Measurements from ENCODE around the gene XXYLT1. TPM values are rescaled to one million over a fixed set of nuclear protein-coding genes. Genes with fewer than 3 reads are reported as not detected.
"Not testable (repeated sequence)": the region's sequence is repeated elsewhere in the genome, so short reads cannot be mapped to it uniquely, and the experiment has no call there.

XXYLT1 gene
- total RNA-seq, 1 donor from 2014 or later: 10.0 TPM

DNA sequence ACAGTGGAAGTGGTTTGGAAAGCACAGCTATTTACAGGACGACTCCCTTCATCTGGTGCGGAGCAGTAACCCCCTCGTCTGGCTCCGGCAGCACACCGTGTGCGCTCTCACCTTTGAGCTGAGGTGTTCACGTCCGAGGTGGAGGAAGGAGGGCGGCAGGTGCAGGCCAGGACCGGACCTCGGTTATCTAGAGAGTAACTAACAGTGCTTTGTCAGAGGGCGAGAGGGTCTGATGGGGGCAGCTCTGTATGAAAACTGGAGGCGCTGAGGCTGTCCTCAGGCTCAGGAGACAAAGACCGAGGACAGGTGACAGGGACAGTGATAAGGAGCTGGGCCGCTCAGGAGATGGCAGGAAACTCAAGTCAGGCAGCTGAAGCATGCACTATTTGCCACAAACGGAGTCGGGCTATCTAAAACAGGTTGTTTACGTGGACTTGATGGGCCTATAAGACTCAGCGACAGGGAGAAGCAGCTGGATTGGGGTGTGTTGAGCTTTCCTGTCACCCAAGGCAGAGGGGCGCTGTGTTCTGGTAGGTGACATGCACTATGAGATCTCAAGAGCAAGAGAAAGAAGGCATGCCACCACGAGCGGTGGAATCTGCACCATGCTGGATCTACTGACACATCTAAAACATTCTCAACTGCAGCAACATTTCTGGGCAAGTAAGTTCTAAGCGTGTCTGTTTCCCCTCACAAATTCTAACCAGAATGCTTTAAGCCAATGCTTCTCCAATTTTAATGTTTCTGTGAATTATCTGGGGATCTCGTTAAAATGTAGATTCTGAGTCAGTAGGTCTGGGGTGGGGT, 155.2 kb downstream of the XXYLT1 start:
- intact Hi-C loops (cut with micrococcal nuclease): no loop called here

DNA sequence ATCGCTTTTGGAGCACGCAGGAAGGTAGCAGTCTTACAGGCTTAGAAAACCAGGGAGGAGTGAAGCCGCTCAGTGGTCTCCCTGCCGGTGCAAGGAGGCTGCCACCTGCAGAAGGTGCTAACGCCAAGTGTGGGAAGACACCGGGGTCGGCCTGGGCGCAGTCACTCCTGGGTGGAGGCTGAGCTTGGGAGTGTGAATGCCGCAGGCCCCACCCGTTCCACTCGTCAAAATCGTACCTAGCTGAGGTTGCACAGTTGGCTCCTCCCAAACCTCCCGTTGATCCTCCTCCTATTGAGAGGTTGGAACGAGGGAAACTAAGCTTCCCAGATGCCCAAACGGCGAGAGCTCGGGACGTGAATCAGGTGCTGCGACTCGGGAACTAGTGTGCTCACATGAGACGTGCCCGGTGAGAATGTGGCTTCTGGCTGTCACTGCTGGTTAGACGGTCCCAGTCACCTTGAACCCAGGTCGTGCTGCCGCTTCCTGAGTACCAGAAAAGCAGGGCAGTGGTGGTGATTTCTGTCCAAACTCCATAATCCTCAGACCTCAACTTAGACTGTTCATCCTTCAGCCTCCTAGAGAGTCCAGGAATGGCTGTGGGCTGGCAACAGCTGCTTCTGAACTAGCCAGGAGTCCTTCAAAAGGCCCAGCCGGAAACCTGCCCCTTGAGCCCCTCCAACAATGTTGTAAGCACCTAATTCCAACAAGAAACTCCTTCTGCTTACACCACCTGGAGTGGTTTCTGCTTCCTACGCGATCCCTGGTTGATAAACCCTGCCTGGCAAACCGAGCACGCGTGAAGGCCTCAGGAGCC, 156.0 kb downstream of the XXYLT1 start:
- intact Hi-C loops (cut with micrococcal nuclease): no loop called here

DNA sequence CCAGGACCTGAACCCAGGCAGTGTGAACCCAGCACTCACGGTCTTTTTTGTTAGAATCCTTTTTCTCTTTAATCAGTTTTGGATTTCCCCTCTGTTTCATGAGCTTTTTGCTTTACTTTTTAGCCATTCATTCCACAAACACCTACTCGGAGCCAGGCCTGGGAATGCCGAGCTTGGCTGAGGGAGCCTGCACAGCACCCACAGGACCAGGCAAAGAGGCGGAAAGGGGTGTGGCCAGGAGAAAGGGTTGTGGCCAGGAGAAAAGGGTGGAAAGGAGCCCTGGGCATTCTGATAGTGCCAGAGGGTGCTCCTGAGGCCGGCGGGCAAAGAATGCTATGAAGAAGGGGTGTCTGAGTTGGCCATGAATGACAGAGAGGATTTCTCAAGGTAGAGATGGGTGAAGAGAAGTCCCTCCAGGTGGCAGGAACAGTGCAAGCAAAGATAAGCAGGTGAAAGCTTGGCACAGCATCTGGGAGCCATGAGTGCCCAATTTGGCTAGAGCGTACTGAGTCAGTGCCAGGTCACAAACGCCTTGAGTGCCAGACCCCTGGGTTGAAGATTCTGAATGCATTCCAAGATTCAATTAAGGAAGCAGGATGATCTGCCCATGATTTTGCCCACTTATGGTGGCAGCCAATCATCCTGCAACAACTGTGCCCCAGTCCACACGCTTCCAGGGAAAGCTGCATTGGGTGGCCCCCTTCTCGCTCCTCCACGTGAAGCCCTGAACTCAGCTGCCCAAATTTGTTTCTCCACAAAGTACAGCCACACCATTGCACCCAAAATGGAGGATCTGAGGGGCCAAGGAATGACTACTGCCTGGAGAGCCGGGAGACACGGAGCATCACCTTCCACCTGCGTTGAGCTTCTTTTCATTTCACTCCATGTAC, 157.2 kb downstream of the XXYLT1 start:
- intact Hi-C loops (cut with micrococcal nuclease): no loop called here

DNA sequence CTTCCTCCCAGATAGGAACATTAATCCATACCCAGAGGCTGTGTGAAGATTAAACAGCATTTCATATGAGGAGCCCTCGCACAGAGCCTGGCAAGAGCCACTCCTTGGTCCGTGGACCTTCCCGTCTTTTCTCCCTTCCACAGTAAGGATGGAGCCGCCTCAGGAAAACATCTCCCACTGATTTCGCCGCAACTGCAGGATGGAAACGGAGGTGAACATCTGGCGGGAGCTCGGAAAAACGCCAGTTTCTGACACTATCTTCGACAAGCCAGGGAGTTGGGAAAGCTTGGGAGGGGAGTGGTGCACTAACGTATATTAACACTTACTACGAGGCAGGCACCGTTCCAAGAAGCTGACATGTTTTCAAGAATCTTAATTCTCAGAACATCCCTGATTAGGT, 157.9 kb downstream of the XXYLT1 start:
- intact Hi-C loops (cut with micrococcal nuclease): no loop called here

DNA sequence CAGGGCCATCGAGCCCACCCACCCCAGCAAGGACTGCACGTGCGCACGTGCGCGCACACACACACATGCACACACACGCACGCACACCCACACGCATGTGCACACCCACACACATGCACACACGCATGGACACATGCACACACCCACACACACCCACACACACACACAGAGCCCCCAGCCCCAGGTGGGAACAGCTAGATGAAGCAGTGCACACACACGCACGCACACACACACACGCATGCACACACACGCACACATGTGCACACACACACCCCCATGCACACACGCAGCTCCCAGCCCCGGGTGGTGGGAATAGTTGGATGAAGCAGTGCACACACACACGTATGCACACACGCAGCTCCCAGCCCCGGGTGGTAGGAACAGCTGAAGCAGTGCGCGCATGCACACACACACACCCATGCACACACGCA, 158.6 kb downstream of the XXYLT1 start:
- intact Hi-C loops (cut with micrococcal nuclease): no loop called here

DNA sequence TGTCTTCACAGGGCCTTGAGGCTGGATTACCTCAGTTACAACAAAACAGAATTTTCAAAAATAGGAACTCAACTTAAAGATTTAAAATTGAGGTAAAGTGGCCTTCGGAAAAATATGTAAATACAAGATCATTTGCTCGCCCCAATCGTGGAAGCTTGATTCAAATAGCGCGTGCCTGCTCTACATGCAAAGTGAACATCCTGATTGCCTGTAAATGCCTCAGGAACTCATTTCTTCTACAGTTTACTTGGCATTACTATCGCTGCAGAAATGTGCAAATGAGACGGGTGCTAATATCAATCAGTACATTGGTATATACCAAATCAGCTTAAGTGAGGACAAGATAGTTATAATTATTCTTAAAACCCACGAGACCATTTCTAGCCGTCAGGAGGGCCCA, 159.2 kb downstream of the XXYLT1 start:
- intact Hi-C loops (cut with micrococcal nuclease): no loop called here

DNA sequence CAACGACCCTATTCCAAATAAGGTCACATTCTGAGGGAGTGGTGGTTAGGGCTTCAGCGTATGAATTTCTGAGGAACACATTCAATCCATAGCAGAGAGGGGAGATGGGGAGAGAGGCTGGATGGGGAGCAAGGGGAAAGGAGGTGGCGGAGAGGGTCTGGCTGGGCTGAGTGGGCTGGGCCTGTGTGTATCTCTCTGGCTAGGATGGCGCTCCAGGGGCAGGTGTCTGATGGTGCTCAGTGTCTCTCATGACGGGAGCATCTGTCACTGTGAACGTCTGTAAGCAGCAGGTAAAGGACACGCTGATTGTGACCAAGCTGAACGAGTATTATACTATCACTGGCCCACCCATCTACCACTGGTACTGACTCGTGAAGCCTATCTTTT, 159.6 kb downstream of the XXYLT1 start:
- intact Hi-C loops (cut with micrococcal nuclease): no loop called here

DNA sequence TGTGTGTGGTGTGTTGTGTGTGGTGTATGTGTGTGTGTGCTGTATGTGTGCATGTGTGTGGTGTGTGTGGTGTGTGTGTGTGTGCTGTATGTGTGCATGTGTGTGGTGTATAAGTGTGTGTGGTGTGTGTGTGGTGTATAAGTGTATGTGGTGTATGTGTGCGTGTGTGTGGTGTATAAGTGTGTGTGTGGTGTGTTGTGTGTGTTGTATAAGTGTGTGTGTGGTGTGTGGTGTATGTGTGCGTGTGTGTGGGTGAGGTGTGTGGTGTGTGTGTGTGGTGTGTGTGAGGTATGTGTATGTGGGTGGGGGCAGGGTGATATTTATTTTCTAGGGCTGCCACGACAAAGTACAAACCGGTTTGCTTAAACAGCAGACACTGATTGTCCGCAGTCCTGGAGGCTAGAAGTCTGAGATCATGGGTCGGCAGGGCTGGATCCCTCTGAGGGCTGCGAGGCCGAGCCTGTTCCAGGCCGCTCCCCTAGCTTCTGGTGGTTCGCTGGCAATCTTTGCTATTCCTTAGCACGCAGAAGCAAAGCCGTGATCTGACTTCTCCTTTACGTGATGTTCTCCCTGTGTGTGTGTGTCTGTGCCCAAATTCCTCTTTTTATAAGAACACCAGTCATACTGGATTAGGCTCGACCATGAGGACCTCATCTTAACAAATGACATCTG, 160.2 kb downstream of the XXYLT1 start:
- intact Hi-C loops (cut with micrococcal nuclease): no loop called here

DNA sequence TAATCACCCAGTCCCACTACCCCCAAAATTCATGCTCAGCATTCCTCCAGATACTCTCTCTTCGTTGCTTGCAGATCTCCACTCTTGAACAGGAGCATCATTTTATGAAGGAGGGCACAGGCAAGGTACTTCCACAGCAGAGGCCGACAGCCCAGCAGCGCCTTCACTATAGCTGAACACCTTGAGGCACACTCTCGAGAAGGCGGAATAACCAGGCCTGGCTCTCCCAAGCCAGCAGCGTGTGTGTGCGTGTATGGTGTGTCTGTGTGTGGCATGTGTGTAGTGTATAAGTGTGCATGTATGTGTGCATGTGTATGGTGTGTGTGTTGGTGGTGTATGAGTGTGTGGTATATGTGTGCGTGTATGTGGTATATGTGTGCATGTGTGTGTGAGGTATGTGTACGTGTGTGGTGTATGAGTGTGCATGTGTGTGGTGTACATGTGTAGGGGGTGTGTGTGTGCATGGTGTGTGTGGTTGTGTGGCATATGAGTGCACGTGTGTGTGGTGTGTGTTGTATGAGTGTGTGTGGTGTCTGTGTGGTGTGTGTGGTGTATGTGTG, 161.8 kb downstream of the XXYLT1 start:
- intact Hi-C loops (cut with micrococcal nuclease): no loop called here

DNA sequence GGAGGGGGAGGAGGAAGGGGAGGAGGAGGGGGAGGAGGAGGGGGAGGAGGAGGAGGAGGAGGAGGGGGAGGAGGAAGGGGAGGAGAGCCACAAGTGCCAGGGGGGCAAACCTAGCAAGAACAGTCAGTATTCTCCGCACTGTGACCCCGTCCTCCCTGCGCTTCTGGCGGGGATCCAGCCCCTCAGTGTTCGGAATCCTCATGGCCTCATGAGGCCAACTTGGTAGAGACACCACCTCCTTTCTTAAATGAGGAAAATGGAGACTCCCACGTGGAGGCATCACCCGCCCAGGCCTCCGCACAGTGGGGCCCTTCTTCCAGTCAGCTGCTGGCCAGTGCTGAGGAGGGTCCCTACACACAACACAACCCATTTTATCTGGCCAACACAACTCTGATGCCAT, 163.4 kb downstream of the XXYLT1 start:
- intact Hi-C loops (cut with micrococcal nuclease): no loop called here

DNA sequence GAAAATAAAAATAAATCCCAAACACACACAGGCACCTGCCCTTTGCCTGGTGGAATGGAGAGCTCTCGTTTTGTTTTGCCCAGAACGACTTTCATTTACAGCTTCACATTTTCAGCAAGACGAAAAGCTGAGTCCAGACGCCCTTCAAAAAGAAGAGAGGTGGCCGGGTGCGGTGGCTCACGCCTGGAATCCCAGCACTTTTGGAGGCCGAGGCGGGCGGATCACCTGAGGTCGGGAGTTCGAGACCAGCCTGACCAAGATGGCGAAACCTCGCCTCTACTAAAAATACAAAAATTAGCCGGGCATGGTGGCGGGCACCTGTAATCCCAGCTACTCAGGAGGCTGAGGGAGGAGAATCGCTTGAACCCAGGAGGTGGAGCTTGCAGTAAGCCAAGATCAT, 163.9 kb downstream of the XXYLT1 start:
- intact Hi-C loops (cut with micrococcal nuclease): not testable (repeated sequence)

DNA sequence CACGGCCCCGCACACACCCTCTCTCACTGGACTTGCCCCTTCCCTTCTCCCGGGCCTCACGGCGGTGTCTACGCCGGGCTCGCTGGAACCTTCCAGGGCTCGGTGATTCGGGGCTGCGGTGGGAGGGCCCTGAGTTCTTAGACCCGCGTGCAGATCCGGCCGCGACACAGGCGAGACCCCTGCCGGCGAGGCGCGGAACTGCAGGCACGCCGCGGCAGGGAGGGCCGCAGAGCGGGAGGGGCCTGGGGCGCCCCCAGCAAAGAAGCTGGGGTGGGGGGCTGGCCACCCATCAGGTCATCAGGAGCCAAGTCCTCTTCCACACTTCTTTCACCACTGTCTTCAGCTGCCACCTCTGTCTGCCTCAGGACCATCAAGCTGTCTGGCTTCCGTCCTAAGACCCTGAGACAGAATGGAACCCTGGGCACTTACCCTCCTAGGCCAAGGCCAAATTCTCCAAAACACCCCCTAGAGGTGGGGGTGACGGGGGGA, 164.5 kb downstream of the XXYLT1 start:
- intact Hi-C loops (cut with micrococcal nuclease): loop anchor here (1.0 kb wide), 2 partner anchors 424 to 435 kb away; no protein-coding TSS in a partner anchor

DNA sequence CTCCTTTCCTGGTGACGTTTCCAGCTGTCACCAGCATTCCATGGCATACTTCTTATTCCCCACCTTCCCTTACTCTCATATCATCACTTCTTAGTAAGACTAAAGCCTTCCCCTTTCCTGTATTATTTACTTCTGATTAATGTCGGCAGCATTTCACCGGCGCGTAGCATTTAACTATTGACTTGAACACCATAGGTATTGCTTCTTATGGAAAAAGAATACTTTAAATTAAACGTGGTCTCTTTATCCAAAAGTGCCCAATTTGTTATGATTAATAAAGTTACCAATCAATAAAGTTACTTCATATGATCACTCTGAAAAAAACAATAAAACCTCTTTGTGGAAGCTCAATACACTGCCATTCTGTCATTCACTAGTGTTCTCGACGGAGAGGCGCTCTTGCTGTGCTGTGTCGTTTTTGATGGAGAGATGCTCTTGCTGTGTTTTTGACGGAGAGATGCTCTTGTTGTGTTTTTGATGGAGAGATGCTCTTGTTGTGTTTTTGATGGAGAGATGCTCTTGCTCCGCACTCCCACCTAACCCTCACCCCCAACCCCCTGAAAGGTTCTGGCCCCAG, 165.0 kb downstream of the XXYLT1 start:
- intact Hi-C loops (cut with micrococcal nuclease): loop anchor here (1.0 kb wide), 2 partner anchors 424 to 435 kb away; no protein-coding TSS in a partner anchor

DNA sequence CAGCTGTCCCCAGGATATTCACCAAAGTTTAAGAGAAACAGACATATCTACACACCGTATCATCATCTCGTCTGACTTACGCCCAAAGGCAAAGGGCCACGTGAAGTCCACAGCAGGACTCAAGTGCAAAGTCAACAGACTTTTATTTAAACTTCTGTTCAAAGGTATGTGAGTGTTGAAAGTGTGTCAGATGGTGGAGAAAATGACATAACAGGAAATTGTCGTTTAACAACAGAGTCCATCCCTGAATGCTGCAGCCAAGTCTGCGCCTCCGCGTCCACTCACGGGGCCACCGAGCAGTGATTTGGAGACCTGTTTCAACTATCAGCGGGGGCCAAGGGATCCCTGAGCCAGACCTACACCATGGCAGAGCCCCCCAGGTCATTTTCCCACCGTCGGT, 165.6 kb downstream of the XXYLT1 start:
- intact Hi-C loops (cut with micrococcal nuclease): no loop called here

DNA sequence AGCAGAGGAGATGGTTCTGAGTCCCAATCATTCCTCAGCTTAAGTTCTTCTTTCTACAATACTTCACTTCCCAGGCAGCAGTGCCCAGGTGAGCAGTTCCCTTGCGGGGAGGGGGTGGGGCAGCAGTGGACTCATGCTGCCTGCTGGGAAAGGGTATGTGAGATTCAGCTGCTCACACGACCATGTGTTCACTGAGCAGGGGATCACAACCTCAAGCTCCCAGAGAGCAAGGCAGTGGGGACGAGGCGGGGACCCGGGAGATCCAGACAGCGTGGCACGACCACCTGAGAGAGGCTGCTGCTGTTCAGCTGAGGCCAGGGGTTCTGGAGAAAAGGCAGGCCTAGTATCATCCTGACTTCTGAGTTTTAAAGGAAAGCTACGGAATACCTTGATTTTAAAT, 166.6 kb downstream of the XXYLT1 start:
- intact Hi-C loops (cut with micrococcal nuclease): no loop called here

DNA sequence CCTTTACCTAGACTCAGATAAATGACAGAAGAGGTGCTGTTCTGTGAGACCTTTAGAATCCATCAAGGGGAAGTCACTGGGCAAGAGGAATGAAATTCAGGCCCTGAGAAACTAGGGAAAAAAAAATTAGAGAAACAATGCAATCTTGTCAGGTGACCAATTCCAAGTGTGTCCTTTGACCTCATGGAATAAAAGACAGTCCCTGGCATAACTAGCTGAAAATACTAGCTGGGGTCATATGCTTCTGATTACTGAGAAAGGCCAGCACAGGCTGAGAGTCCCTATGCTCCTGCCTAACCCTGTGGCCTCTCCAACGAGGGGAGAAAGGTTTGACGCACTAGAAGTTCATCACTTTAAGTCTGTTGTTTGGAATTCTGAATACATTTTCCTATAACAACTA, 167.3 kb downstream of the XXYLT1 start:
- intact Hi-C loops (cut with micrococcal nuclease): no loop called here

DNA sequence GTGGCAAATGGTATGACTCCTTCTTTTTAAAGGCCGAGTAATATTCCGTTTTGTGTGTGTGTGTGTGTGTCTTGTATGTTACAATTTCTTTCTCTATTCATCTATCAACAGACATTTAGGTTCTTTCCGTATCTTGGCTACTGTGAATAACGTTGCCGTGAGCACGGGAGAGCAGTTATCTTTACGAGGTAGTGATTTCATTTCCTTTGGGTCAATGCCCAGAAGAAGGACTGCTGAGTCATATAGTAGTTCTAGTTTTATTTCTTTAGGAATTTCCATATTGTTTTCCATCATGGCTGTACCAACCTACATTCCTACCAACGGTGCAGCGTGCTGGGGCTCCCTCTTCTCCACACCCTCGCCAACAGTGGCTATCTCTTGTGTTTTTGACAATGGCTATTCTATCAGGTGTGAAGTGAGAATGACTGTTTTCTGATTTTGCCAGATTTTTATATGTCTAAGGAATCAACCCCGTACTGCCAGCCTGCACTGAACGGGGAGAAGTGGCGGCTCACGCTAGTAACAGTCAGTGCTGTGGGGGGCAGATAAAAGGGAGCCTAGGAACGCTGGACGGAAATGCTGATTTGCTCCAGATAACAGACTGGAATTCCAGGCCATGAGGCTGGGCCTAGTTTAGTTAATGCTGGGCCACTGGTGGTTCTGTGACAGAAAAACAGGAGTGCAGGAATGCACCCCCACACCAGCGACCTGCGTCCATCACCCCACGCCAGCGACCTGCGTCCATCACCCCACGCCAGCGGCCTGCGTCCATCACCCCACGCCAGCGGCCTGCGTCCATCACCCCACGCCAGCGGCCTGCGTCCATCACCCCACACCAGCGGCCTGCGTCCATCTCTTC, 168.1 kb downstream of the XXYLT1 start:
- intact Hi-C loops (cut with micrococcal nuclease): no loop called here

DNA sequence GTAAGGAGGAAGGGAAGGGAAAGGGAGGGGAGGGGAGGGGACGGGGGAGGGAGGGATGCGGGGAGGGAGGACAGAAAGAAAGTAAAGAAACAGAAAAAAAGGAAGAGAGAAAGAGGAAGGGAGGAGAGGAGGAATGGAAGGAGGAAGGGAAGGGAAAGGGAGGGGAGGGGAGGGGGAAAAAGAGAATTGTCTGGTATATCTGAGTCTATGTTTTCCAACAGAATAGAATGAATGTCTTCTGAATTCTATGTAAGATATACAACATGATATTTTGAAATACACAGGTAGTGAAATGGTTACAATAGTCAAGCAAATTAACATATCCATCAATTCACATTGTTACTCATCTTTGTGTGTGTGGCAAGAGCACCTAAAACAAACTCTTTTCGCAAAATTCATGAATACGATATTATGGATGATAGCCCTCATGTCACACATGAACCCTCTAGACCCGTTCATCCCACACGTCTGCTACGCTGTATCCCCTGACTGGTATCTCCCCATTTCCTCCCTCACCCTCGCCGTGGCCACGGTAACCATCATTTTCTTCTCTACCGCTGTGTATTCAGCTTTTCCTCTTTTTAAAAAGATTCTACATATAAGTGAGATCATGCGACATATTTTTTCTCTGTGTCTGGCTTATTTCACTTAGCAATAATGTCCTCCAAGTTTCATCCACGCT, 168.9 kb downstream of the XXYLT1 start:
- intact Hi-C loops (cut with micrococcal nuclease): no loop called here
